H1 (cell line): ENCODE data around the gene ETS1. TPM values are rescaled to one million over a fixed set of nuclear protein-coding genes. Genes with fewer than 3 reads are reported as not detected.
A peak's percentile ranks its signal among the peaks of the same experiment; 100 is the strongest.

Experiments used
- CHD2 ChIP-seq: IDR thresholded peaks from 2 replicates; pipeline ENCODE4 v1.6.1; 2012; ENCODE audit warnings: low read length, improper control_type of control experiment
- HDAC2 ChIP-seq, 2 experiments: fragments of 300-600 bp in 1 of 2; sonication (generic) in 1 of 2; IDR thresholded peaks; 2 replicates each; pipeline ENCODE4 v1.6.1; 2011 to 2012; ENCODE audit warnings: low read depth in 2 of 2, low read length in 2 of 2, mild to moderate bottlenecking in 2 of 2, moderate library complexity in 2 of 2, borderline replicate concordance in 1 of 2, inconsistent platforms in 1 of 2
- KDM4A ChIP-seq: IDR thresholded peaks from one replicate; pipeline ENCODE4 v1.7.1; 2012; ENCODE audit warnings: low read depth, mild to moderate bottlenecking, moderate library complexity, low read length, inconsistent platforms; ENCODE audit not compliant: severe bottlenecking
- SUZ12 ChIP-seq: fragments of 200-600 bp; sonication (generic); IDR thresholded peaks from 2 replicates; pipeline ENCODE4 v1.6.1; 2012; ENCODE audit warnings: mild to moderate bottlenecking, inconsistent platforms, low read length, moderate library complexity, mixed read lengths
- TAF1 ChIP-seq: IDR thresholded peaks from 2 replicates; pipeline ENCODE4 v1.6.1; 2011; ENCODE audit warnings: mild to moderate bottlenecking, low read depth, low read length
- polyA plus RNA-seq, 7 experiments: library from polyadenylated mRNA; depleted of rRNA in 3 of 7; stranded (reverse) in 5 of 7; unstranded in 2 of 7; fragments of >200 nt in 5 of 7; fragments of 200-250 nt in 2 of 7; gene quantifications; 1 replicate in 5 of 7; 2 replicates in 1 of 7; 4 replicates in 1 of 7; pipeline versions ENCODE4 v1.2.1 to v1.2.3, GENCODE V29; 2011 to 2013; ENCODE audit warnings: missing spikeins in 2 of 7, mixed read lengths in 2 of 7
- total RNA-seq: library from RNA; stranded (reverse); fragmentation: NEBNext Ultra II Directional; extraction: Animal tissue kit (Norgen Biotek cat#: 25700); gene quantifications from 2 replicates; pipeline ENCODE4 v1.2.1, GENCODE V29; 2021

Gene ETS1
- total and polyA plus RNA-seq, 2 of the 8 experiments (the other 6 are each of a cell fraction or from before 2014, with no cell fraction given): 10.0 to 35.3 TPM

- TF ChIP-seq KDM4A (peak; percentile 83), HDAC2 (IDR thresholded peaks at IDR 0.05; ENCODE audit: borderline replicate concordance in 1 of 2, low read depth in 2 of 2, low read length in 2 of 2) (0 out of 4 replicates have a peak, but pooled peaks of 1 of the 2 experiments have one; percentile 21), SUZ12 (peak; percentile 61; the same call in 1 of the 2 replicates), CHD2 (peak; percentile 65), TAF1 (0 out of 2 replicates have a peak, but pooled peaks have one; percentile 47)
Observed at GRCh38 chr11:128522055-128522942, 65.1 kb downstream of the ETS1 start (continued).
